ENCODE measurements around the gene FHOD1.

FHOD1 gene

DNA sequence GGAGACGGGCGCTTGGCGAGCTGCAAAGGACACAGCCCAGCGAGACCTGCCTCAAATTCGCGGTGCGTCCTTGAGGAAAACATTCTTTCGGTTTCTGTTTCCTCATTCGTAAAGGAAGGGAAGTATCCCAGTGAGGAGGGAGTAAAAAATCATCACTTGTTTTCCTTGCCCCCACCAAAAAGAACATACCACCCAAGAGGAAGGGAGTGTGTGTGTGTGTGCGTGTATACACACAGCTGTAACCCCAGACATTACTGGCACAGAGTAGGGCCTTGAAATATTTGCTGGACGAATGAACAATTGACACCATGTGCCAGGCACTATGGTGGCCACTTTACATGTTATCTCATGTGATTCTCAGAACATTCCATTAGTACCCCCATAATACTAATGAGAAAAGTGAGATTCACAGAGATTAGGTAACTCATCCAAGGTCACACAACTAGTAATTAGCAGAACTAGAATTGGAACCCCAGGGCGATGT, 61.6 kb downstream of the FHOD1 start:
- TF ChIP-seq, protein P1, sequence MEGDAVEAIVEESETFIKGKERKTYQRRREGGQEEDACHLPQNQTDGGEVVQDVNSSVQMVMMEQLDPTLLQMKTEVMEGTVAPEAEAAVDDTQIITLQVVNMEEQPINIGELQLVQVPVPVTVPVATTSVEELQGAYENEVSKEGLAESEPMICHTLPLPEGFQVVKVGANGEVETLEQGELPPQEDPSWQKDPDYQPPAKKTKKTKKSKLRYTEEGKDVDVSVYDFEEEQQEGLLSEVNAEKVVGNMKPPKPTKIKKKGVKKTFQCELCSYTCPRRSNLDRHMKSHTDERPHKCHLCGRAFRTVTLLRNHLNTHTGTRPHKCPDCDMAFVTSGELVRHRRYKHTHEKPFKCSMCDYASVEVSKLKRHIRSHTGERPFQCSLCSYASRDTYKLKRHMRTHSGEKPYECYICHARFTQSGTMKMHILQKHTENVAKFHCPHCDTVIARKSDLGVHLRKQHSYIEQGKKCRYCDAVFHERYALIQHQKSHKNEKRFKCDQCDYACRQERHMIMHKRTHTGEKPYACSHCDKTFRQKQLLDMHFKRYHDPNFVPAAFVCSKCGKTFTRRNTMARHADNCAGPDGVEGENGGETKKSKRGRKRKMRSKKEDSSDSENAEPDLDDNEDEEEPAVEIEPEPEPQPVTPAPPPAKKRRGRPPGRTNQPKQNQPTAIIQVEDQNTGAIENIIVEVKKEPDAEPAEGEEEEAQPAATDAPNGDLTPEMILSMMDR (IDR thresholded peaks at IDR 0.05; ENCODE audit: low read depth, low read length, missing control alignments), result no peak
- no peak for DNase-seq (ENCODE audit: extremely low read depth, low read depth)
- H3K4me3 ChIP-seq (replicated peaks; ENCODE audit: low read depth, low read length), result no peak overlapping the region

DNA sequence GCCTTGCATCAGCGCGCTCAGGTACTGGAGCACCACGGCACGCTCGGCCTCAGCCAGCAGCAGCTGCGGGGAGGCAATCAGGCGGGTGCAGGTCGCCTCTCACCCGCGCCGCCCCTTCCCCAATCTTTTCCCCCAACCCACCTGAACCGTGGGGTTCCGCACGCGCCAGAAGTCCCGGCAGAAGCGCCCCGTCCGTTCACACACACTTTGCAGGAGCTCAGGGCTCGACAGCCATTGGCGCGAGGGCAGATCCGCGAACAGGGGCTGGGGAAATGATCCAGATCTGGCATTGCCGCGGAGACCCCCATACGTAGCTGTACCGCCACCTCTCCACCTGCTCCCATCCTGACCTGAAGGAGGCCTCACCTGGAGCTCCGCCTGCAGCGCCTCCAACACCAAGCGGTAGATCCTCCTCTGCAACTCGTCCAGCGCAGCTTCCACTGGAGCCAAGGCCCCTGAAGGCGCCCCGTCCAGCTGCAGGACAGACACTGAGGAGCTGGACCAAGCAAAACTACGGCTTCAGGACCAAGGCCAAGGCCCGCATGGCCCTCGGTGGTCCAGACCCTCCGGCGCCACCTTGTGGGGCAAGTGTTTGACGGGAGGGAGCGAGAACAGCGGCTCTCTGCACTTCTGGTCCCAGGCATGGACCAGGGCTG, 62.2 kb downstream of the FHOD1 start:
- TF ChIP-seq, protein P1 (IDR thresholded peaks at IDR 0.05; ENCODE audit: low read depth, low read length, missing control alignments), result peak; percentile 76
- peak; percentile 71 for DNase-seq (ENCODE audit: extremely low read depth, low read depth)
- H3K4me3 ChIP-seq (replicated peaks; ENCODE audit: low read depth, low read length), result no peak overlapping the region

DNA sequence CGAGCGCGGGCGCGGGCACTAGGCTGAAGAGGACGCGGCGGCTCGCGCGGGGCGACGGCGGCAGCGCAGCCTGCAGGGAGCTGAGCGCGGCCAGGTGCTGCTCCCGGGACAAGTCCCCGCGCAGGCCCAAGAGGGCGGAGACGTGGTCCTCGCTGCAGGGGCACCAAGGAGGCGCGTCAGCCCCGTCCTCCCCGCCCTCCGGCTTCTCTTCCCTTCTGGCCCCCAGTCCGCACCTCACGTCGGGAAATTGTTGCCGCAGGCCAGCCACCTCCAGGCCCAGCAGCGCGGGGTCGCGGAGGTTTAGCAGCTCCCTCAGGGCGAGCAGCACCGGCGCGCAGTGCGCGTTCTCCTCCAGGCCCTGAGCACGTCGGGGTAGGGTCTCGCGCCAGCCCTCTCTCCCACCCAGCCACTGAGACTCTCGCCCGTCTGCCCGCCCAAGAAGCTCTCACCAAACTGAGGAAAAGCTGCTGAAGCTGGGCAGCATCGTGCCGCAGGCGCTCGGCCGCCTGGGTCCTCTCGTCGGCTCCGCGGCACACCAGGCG, 62.8 kb downstream of the FHOD1 start:
- TF ChIP-seq, protein P1 (IDR thresholded peaks at IDR 0.05; ENCODE audit: low read depth, low read length, missing control alignments), result no peak
- peak overlapping the region; percentile 45 for H3K4me3 ChIP-seq (replicated peaks; ENCODE audit: low read depth, low read length)
- DNase-seq (ENCODE audit: extremely low read depth, low read depth), result no peak

- DNase-seq (ENCODE audit: extremely low read depth, low read depth), result peak; percentile 96
- H3K4me3 ChIP-seq (replicated peaks; ENCODE audit: low read depth, low read length), result peak within 1 kb of the TSS; percentile 45
- TF ChIP-seq, protein P1 (IDR thresholded peaks at IDR 0.05; ENCODE audit: low read depth, low read length, missing control alignments), result no peak
Measured at GRCh38 chr16:67183627-67184452, 63.4 kb downstream of the FHOD1 start, which contains the start of gene MATCAP1. Gene MATCAP1 (minus strand): TSS chr16:67183963. CDS start chr16:67180610, 3,353 bp downstream.

DNA sequence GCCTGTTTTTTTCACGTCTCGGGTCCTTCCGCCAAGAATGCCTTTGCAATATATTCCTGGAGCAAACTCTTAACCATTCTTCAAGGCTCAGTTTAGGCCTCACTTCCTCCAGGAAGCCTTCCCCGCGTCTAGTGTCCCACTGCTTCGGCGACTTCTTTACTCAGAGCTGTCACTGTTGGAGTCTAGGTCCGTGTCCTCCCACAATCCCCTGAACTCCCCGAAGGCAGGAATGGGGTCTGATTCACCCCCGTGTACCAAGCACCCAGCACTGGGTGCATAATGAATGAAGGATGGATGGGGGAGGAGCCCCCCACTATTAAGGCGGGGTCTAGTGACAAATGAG, 64.0 kb downstream of the FHOD1 start:
- TF ChIP-seq, protein P1 (IDR thresholded peaks at IDR 0.05; ENCODE audit: low read depth, low read length, missing control alignments), result no peak
- DNase-seq (ENCODE audit: extremely low read depth, low read depth), result no peak
- peak overlapping the region; percentile 45 for H3K4me3 ChIP-seq (replicated peaks; ENCODE audit: low read depth, low read length)

- no peak for DNase-seq (ENCODE audit: extremely low read depth, low read depth)
- TF ChIP-seq, protein P1 (IDR thresholded peaks at IDR 0.05; ENCODE audit: low read depth, low read length, missing control alignments), result no peak
- H3K4me3 ChIP-seq (replicated peaks; ENCODE audit: low read depth, low read length), result peak overlapping the region; percentile 45
Measured at GRCh38 chr16:67182288-67182687, 65.0 kb downstream of the FHOD1 start.
